NCI-H1417 (cell line): ENCODE results near the gene PCDHGA6.

Source experiments
- DNase-seq, 3 experiments: peaks; one replicate each; lab custom pipeline; 2025; lab: John Stamatoyannopoulos, UW

Gene PCDHGA6

DNA sequence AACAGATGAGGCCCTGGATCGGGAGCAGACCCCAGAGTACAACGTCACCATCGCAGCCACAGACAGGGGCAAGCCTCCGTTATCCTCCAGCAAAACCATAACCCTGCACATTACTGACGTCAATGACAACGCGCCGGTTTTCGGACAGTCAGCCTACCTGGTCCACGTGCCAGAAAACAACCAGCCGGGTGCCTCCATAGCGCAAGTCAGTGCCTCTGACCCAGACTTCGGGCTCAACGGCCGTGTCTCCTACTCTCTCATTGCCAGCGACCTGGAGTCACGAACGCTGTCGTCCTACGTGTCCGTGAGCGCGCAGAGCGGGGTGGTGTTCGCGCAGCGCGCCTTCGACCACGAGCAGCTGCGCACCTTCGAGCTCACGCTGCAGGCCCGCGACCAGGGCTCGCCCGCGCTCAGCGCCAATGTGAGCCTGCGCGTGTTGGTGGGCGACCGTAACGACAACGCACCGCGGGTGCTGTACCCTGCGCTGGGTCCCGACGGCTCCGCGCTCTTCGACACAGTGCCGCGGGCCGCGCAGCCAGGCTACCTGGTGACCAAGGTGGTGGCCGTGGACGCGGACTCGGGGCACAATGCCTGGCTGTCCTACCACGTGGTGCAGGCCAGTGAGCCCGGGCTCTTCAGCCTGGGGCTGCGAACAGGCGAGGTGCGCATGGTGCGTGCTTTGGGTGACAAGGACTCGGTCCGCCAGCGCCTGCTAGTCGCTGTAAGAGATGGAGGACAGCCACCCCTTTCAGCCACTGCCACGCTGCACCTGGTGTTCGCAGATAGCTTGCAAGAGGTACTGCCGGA, 45.6 kb downstream of the PCDHGA6 start:
- no peak for DNase-seq

DNA sequence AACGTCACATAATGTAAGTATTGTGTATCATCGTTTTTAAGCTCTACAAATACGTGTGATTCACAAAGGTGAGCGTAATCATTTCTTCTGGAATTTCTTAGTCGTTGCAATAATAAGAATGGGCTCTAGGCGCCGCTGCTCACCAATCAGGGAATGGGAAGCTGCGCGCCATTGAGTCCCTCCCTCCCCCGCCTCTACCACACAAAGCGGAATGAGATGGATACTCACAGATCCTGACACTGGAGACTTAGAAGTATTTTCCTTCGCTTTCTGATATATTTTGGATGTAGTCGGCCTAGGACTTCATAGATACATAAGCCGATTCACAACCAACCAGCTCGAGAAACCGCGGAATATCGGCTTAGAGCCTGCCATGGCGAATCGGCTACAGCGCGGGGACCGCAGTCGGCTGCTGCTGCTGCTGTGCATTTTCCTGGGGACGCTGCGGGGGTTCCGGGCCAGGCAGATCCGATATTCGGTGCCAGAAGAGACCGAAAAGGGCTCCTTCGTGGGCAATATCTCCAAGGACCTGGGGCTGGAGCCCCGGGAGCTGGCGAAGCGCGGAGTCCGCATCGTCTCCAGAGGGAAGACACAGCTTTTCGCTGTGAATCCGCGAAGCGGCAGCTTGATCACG, 47.3 kb downstream of the PCDHGA6 start, which contains the start of gene PCDHGA11:
TSS of gene PCDHGA11 (plus strand) at position 197 of the 634 bp plus-strand sequence. CDS start at position 374, 177 bp downstream.
- no peak for DNase-seq

DNA sequence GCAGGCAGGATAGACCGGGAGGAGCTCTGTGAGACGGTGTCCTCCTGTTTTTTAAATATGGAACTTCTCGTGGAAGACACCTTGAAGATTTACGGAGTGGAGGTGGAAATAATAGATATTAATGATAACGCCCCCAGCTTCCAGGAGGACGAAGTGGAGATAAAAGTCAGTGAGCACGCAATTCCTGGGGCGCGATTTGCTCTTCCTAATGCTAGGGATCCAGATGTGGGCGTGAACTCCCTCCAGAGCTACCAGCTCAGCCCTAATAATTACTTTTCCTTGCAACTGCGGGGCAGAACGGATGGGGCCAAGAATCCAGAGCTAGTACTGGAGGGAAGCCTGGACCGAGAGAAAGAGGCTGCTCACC, 47.8 kb downstream of the PCDHGA6 start:
- DNase-seq, result no peak

DNA sequence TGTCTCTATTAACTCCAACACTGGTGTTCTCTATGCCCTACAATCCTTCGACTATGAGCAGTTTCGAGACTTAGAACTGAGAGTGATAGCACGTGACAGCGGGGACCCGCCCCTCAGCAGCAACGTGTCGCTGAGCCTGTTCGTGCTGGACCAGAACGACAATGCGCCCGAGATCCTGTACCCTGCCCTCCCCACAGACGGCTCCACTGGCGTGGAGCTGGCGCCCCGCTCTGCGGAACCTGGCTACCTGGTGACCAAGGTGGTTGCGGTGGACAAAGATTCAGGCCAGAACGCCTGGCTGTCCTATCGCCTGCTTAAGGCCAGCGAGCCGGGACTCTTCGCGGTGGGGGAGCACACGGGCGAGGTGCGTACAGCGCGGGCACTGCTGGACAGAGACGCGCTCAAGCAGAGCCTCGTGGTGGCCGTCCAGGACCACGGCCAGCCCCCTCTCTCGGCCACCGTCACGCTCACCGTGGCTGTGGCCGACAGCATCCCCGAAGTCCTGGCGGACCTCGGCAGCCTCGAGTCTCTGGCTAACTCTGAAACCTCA, 49.1 kb downstream of the PCDHGA6 start:
- no peak for DNase-seq

DNA sequence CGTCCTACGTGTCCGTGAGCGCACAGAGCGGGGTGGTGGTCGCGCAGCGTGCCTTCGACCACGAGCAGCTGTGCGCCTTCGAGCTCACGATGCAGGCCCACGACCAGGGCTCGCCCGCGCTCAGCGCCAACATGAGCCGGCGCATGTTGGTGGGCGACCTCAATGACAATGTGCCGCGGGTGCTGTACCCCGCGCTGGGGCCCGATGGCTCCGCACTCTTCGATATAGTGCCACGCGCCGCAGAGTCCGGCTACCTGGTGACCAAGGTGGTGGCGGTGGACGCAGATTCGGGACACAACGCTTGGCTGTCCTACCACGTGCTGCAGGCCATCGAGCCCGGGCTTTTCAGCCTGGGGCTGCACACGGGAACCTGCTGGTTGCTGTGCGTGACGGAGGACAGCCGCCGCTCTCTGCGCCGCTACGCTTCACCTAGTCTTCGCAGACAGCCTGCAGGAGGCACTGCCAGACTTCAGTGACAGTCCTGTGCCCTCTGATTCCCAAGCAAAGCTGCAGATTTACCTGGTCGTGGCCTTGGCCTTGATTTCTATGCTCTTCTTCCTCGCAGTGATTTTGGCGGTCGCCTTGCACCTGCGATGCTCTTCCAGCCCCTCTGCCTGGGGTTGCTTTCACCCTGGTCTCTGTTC, 54.2 kb downstream of the PCDHGA6 start:
- DNase-seq, result no peak
